ENCODE measurements around the gene CA10. TPM values are rescaled to one million over a fixed set of nuclear protein-coding genes. Genes with fewer than 3 reads are reported as not detected.

The CA10 gene
- polyA plus RNA-seq, 1 donor (not counting 4 experiments of a cell fraction or from before 2014, with no cell fraction given): 2.9 TPM

DNA sequence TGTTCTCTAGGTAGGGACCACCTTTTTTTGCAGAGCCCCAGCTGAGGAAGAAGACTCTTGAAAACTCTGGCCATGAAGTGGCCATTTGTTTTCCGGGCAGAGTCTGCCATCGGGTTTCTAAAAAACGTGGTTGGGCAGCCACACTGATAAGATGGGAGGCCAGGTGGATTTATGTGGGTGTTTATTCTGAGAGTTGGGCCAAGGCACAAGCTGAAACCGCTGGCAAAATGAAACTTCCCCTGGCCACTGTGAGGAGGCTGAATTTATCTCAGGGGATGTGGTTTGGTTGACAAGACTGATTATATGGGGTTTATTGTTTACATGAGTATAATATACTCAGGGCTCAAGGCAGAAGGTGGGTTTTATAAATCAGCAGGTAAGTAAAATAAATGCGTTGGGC is 476.4 kb downstream of the CA10 start:
- Histone ChIP-seq H2AFZ (ENCODE audit: control insufficient read depth, low read length) (no peak overlapping the region), H3K4me3 (ENCODE audit: control insufficient read depth in 2 of 3, extremely low read depth in 1 of 3, insufficient read depth in 2 of 3, low read depth in 1 of 3, low read length in 3 of 3) (no peak overlapping the region), H4K20me1 (ENCODE audit: control insufficient read depth, extremely low read depth, insufficient read depth, low read length) (no peaks in the 10 kb centered on the region), H3K36me3 (ENCODE audit: control insufficient read depth in 2 of 2, extremely low read depth in 1 of 2, insufficient read depth in 2 of 2, low read length in 2 of 2) (no peaks in the 10 kb centered on the region), H3K4me1 (ENCODE audit: control insufficient read depth, extremely low read depth, insufficient read depth, low read length) (no peaks in the 10 kb centered on the region), H3K9me3 (ENCODE audit: control insufficient read depth, low read depth, low read length) (no peaks in the 10 kb centered on the region), H3K27me3 (ENCODE audit: control insufficient read depth, extremely low read depth, insufficient read depth, low read length) (no peaks in the 10 kb centered on the region), H3K9ac (ENCODE audit: control insufficient read depth, extremely low read depth, insufficient read depth, low read length) (no peak overlapping the region), H3K9me1 (ENCODE audit: control insufficient read depth, extremely low read depth, insufficient read depth, low read length) (no peaks in the 10 kb centered on the region), H3K79me2 (ENCODE audit: control insufficient read depth, insufficient read depth, low read length) (no peaks in the 10 kb centered on the region), H3K27ac (ENCODE audit: control insufficient read depth, insufficient read depth, low read length) (no peak overlapping the region), H3K4me2 (ENCODE audit: control insufficient read depth, extremely low read depth, insufficient read depth, low read depth, low read length) (no peak overlapping the region)
- no peak for DNase-seq (ENCODE audit: low read depth, low spot score)
- TF ChIP-seq, protein P1, sequence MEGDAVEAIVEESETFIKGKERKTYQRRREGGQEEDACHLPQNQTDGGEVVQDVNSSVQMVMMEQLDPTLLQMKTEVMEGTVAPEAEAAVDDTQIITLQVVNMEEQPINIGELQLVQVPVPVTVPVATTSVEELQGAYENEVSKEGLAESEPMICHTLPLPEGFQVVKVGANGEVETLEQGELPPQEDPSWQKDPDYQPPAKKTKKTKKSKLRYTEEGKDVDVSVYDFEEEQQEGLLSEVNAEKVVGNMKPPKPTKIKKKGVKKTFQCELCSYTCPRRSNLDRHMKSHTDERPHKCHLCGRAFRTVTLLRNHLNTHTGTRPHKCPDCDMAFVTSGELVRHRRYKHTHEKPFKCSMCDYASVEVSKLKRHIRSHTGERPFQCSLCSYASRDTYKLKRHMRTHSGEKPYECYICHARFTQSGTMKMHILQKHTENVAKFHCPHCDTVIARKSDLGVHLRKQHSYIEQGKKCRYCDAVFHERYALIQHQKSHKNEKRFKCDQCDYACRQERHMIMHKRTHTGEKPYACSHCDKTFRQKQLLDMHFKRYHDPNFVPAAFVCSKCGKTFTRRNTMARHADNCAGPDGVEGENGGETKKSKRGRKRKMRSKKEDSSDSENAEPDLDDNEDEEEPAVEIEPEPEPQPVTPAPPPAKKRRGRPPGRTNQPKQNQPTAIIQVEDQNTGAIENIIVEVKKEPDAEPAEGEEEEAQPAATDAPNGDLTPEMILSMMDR (optimal IDR thresholded peaks at IDR 0.05 in 1 of 3, IDR thresholded peaks at IDR 0.05 in 1 of 3, conservative IDR thresholded peaks at IDR 0.05 in 1 of 3; ENCODE audit: extremely low read depth in 1 of 3, insufficient read depth in 2 of 3, low read length in 3 of 3): no peak
- TF ChIP-seq EZH2 (IDR thresholded peaks at IDR 0.05; ENCODE audit: low read length): no peak
- dilution Hi-C loops (cut with MboI; ENCODE audit: extremely low pct_ligation_motif_present, low sequenced_read_pairs): no loop called here
- no peak for FAIRE-seq

DNA sequence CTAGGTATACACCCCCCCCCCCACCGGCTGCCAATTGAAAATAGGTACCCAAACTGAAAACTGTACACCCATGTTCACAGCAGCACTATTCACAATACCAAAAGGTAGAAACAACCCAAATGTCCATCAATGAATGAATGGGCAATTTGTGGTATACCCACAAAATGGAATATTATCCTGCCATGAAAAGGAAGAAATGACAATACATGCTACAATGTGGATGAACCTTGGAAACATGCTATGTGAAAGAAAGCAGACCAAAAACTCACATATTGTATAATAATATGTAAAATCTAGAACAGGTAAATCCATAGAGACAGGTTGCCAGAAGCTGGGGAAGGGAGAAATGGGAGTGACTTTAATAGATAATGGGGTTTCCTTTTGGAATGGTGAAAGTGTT is 480.6 kb downstream of the CA10 start:
- H3K27ac ChIP-seq (ENCODE audit: control insufficient read depth, insufficient read depth, low read length): no peak overlapping the region
- no peak overlapping the region for H2AFZ ChIP-seq (ENCODE audit: control insufficient read depth, low read length)
- H3K4me3 ChIP-seq (ENCODE audit: control insufficient read depth in 2 of 3, extremely low read depth in 1 of 3, insufficient read depth in 2 of 3, low read depth in 1 of 3, low read length in 3 of 3): no peak overlapping the region
- no peaks in the 10 kb centered on the region for H3K4me1 ChIP-seq (ENCODE audit: control insufficient read depth, extremely low read depth, insufficient read depth, low read length)
- DNase-seq (ENCODE audit: low read depth, low spot score): no peak
- no peak overlapping the region for H3K4me2 ChIP-seq (ENCODE audit: control insufficient read depth, extremely low read depth, insufficient read depth, low read depth, low read length)
- H3K27me3 ChIP-seq (ENCODE audit: control insufficient read depth, extremely low read depth, insufficient read depth, low read length): no peaks in the 10 kb centered on the region
- H3K79me2 ChIP-seq (ENCODE audit: control insufficient read depth, insufficient read depth, low read length): no peaks in the 10 kb centered on the region
- no peaks in the 10 kb centered on the region for H4K20me1 ChIP-seq (ENCODE audit: control insufficient read depth, extremely low read depth, insufficient read depth, low read length)
- TF ChIP-seq, protein P1 (optimal IDR thresholded peaks at IDR 0.05 in 1 of 3, IDR thresholded peaks at IDR 0.05 in 1 of 3, conservative IDR thresholded peaks at IDR 0.05 in 1 of 3; ENCODE audit: extremely low read depth in 1 of 3, insufficient read depth in 2 of 3, low read length in 3 of 3): no peak
- TF ChIP-seq EZH2 (IDR thresholded peaks at IDR 0.05; ENCODE audit: low read length): no peak
- dilution Hi-C loops (cut with MboI; ENCODE audit: extremely low pct_ligation_motif_present, low sequenced_read_pairs): no loop called here
- no peaks in the 10 kb centered on the region for H3K9me1 ChIP-seq (ENCODE audit: control insufficient read depth, extremely low read depth, insufficient read depth, low read length)
- H3K9ac ChIP-seq (ENCODE audit: control insufficient read depth, extremely low read depth, insufficient read depth, low read length): no peak overlapping the region
- no peak for FAIRE-seq
- no peaks in the 10 kb centered on the region for H3K9me3 ChIP-seq (ENCODE audit: control insufficient read depth, low read depth, low read length)
- no peaks in the 10 kb centered on the region for H3K36me3 ChIP-seq (ENCODE audit: control insufficient read depth in 2 of 2, extremely low read depth in 1 of 2, insufficient read depth in 2 of 2, low read length in 2 of 2)

Data from keratinocyte (primary cell).